H54 (cell line): ENCODE measurements around the gene CSMD2.

ENCODE experiments used
- DNase-seq: peaks from one replicate; pipeline ENCODE4 v3.0.0; 2011; ENCODE audit warnings: low spot score, mixed read lengths; ENCODE audit not compliant: insufficient read length
- FAIRE-seq: peaks from 3 replicates; lab custom pipeline; 2011; peaks lifted over from hg19 to GRCh38; lab: Jason Lieb, UNC
- POLR2A ChIP-seq: IDR thresholded peaks from 2 replicates; pipeline ENCODE4 v1.6.1; 2011; ENCODE audit warnings: low read depth, mild to moderate bottlenecking, low read length

Gene CSMD2

DNA sequence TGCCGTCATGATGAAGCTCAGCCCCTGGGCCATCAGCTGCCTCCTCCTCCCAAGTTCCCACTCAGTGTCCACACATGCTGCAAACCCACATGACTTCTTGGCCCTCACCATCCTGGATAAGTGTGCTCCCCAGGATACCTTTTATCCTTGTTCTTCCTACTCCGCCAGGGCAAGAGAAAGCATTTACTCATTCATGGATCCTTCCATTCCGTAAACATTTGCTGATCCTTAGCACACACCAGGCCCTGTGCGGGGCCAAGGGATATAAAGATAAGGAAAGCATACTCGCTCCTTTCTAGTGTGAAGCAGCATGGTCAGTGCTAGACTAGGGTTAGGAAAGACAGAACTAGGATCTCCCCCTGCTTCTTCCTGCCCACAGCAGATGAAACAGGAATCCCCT, 423.3 kb downstream of the CSMD2 start:
- DNase-seq (no peak), FAIRE-seq (no peak)
- no peak for TF ChIP-seq POLR2A

DNA sequence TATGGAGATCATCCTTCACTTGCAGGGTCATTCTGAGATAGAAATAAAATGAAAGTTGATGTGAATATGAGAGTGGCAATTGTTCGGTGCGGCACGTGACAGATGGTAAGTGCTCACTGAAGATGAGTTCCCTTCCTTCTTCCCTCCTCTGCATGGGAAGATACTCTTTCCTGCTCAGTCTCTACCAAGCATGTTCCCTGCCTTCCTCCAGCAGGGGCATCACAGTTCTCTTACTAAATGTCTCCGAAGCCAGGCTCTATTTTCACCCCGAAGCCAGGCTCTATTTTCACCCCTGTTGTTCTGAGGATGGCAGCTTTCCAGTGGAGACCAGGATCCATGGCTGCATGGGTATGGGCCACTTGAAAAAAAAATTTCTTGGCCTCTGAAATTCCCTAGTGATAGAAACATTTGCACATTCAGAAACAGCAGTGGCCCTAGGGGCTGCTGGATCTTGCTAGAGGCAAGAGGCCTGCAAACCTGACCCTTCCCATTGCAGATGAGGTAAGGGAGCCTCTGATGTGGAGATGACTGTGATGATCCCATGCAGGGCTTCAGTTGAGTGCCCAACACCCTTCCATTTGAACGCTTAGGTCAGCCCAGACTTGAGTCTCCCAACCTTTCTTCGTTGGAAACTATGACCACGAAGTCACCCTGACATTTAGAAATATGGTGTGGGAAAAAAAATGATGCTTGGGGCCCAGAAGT, 424.8 kb downstream of the CSMD2 start:
- no peak for FAIRE-seq
- TF ChIP-seq POLR2A = no peak
- DNase-seq = no peak

DNA sequence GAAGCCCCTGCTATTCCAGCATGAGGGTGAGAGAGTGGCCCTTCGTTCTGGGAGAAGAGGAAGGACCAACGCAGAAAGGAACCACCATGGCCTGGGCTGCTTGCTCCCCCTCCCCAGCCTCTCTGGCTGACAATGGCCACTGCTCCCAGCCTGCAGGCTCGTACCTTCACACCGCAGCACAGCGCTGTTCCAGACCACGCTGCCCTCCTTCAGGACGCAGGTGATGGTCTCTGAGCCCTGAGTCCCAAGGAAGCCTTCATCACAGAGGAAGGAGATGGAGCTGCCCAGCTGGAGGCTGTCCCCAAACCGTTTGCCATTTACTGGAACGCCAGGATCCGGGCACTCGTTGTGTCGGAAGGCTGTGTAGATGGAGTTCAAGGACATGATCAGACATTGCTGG, 426.1 kb downstream of the CSMD2 start:
- FAIRE-seq (no peak), DNase-seq (no peak)
- no peak for TF ChIP-seq POLR2A

DNA sequence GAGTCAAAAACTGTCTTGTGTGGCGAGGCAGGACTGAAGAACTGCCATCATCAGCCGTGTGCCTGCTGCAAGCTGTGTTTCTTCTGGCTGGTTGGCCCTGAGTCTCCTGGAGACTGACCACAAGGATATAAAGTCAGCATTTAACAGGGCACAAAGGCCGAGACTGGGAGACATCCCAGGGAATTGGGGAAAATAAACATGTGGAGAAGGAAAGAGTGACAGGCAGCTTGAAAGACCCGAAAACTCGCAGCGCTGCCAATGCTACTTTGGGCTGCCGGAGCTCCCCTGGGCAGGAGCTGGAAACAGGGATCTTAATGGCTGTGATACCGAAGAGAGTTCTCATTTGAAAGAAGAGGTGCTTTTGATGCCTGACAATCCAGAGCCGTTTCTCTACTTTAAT, 426.5 kb downstream of the CSMD2 start:
- no peak for TF ChIP-seq POLR2A
- FAIRE-seq = no peak
- DNase-seq = no peak

DNA sequence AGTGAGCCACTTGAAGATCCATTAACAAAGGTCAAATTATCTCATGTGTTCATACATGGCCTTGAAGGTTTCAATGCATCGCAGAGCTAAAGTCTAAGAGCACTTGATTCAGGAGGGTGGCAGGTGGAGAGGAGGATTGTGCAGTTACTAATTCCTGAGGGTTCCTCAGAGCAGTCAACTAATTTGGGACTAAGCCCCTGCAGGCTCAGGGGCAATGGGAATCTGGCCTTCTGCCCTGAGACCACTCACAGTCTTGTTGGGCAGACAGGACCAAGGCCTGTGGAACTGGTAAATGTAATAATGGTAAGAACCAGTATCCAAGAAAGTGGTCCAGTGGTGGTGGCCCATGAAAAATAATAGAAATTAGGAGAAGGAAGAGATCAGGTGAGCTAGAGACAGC, 428.5 kb downstream of the CSMD2 start:
- no peak for DNase-seq
- no peak for FAIRE-seq
- no peak for TF ChIP-seq POLR2A

DNA sequence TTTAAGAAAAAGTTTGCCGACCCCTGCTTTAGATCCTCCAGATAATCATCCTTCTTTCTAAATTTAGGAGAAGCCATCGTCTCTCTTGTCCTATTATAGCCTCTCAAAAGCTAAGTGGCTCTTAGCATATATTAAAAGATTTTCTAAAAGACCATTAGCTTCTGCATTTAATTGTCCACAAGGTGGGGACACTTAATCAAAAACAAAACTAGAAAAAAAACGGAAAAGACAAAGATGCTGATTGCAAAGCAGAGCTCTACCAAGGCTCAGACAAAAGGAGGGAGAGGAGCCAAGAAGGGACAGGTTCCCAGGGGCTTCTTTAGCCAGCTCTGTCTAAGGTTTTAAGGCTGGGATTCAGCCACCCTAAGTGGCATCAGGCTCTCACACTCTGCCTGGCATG, 429.4 kb downstream of the CSMD2 start:
- DNase-seq (no peak), FAIRE-seq (no peak)
- TF ChIP-seq POLR2A = no peak

DNA sequence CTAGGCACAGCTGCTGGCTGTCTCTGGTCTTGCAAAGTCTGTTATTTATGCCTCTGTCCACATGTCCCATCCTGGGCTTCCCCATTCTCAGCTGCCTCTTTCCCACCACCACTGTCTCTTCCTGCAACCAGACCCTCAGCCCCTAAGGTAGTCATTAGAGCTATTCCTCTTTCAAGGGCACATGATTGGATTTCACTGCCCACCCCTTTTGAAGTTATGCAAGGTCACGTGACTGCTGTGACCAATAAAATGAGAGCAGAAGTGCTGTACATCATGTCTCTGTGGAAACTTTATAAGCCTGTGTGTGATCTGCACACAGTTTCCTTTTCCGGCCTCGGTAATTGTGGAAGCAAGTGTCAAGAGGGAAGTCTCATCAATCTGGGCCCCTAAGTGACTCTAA, 437.7 kb downstream of the CSMD2 start:
- FAIRE-seq (no peak), DNase-seq (no peak)
- TF ChIP-seq POLR2A = no peak

DNA sequence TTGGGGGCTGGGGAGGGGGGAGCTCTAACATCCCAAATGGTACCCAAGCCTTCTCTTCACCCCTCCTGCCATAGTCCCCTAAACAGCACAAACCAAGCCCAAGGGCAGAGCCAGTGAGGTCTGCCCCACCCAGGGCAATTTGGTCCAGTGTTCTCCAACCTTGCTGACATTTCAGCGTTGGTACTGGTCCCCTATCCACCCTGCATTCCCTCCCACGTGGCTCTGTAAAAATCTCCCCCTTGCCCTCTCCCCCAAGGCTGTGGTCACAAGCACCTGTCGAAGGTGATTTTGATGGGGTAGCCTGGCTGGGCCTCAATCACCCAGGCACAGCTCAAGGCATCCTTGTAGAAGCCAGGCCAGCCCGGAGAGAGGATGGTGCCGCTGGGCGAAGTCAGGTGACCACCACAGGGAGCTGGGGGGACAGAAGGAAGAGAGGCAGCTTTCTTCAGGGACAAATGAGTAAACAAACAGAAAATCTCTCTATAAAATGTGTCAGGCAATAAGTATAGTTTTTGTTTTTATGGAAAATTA, 438.7 kb downstream of the CSMD2 start:
- FAIRE-seq (no peak), DNase-seq (no peak)
- TF ChIP-seq POLR2A = no peak

DNA sequence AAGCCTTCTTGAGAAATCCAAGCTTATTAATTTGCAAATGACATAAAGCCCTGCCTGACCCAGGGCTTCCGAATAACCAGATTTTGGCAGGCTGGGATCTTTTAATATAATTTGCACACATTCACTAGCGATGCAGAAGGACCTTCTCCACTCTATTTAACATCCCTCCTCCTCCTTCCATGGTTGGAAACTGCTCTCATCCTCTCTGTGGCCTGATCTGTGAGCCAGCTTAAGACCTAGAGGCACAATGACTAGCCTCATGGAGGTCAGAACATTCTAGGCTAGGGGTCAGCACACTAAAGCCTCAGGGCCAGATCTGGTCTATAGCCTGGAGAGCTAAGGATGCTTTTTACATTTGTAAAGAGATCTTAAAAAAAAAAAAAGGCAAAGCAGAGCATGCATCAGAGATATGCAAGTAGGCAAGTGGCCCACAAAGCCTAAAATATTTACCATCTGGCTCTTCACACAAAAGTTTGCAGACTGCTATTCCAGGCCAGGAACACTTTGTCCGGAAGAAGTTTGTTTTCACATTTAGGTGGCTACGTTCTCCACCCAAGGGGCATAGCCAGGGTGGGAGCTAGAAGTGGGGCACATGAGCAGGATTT, 439.4 kb downstream of the CSMD2 start:
- DNase-seq = no peak
- no peak for FAIRE-seq
- TF ChIP-seq POLR2A = no peak

DNA sequence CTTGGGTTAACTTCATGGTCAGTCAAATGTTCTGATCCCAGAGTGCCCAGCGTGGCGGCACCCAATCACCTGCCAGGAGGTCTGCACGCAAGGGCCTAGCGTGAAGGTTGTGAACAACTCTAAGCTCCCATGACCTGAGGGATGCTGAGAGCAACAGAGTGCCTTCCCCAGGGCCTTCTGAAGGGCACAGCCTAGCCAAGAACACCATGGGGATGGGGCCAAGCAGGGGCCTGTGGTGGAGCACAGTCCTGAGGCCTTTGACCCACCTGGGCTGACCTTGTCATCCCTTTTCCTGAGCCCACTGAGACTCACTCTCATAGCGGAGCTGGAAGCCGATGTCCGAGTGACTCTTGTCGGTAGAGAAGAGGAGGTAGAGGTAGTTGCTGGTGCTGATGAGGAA, 440.0 kb downstream of the CSMD2 start:
- DNase-seq (no peak), FAIRE-seq (no peak)
- TF ChIP-seq POLR2A = no peak

DNA sequence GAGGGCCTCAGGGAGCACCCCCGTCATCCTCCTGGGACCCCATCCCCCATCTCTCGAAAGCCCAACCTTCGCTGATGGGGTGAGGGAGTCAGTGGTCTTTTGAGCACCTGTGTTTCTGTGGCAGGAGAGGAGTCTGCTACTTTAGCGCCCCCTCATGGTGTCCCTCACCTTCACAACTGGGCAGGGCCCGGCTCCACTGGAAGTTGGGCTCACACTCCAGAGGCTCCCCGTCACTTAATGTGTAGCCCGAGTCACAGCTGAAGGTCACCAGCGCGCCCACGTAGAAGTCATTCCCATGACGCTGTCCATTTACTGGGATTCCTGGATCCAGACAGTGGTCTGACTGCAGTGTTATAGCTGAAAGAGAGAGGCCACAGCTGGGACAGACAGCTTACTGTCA, 440.7 kb downstream of the CSMD2 start:
- FAIRE-seq = no peak
- no peak for DNase-seq
- no peak for TF ChIP-seq POLR2A

DNA sequence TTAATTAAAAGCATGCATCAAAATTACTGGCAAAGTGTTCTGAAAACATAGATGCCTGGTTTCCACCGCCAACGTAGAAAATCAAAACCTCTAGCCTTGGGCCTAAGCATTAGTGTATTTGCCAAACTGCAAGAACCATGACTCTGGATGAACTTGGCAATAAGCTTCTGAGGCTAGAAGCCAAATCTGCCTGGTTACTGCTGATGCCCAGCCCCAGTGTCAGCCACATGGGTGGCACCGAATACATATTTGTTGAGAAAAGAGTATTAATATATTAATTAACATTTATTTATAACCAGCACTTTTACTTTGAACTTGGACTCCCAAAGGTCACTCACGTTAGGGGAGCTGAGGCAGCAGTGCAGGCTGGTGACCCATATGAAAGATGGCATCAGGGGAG, 441.8 kb downstream of the CSMD2 start:
- TF ChIP-seq POLR2A = no peak
- no peak for FAIRE-seq
- DNase-seq = no peak

DNA sequence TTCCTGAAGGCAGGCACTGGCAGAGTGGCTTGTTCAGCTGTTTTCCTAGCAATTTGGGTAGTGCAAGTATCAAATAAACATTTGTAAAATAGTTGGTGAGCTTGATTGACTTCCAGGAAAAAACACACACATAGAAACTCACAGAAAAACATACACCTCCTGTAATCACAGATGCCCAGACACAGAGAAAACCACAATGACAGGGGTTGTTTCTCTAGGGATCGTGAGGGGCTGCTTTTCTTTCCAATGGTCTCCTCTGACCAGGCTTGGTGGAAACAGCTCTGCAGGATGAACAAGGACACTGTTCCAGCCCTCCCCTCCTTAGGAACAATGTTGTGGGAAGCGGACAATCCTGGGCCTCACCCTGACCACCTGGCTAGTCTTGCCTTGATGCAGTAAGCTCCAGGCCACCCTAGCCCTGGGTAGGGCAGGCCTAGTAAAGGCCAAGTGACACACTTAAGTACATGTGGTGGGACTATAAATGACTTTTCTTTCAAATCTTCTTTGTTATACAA, 443.7 kb downstream of the CSMD2 start:
- FAIRE-seq = no peak
- TF ChIP-seq POLR2A = no peak
- no peak for DNase-seq

DNA sequence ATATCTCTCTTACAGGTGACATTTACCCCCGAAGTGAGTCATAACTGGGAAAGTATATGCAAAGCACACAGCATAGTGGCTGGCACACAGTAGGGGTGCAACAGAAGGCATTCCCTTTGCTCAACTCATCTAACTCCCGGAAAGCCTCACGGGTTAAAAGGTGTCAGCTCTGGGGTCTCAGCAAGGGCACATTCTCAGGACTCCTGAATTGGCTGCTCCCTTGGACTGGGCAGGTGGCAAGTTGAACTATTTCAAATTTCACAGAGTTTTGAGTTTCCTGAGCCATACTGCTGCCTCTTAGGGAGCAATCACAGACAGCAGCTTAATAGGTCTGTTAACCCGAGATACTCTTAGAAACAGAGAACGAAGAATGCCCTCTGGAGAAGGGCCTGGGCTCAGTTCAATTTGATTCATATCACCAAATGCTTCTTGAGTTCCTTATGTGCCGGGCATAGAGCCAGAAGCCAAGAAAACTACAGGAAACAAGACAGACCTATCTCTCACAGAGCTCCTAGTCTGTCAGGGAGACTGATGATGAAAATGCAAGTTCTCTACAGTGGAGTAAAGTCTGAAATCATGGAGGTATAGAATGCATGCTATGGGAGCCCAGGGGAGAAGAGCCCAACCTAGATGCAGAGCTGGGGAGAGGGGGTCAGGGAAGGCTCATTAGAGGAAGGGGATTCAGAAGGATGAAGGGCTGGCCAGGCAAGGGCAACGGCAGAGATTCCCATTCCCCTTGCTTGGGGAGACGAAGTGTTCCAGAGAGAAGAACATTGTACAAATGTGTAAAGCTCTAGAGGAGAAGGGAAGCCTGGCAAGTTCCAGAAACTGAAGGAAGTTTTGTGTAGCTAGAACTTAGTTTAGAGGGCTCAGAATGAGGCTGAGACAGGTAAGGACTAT, 445.0 kb downstream of the CSMD2 start:
- no peak for TF ChIP-seq POLR2A
- no peak for FAIRE-seq
- no peak for DNase-seq
